Parathyroid adenoma (tissue), 2 donors: ENCODE results near the gene LAMA4.

Experiments
- H2AFZ ChIP-seq: fragments of 300-600 bp; sonication (generic); one replicate; pipeline ENCODE4 v1.7.0; 2017; ENCODE audit warnings: antibody characterized with exemption, mild to moderate bottlenecking
- H3K27ac ChIP-seq: fragments of 300-600 bp; sonication (generic); one replicate; pipeline ENCODE4 v1.7.0; 2017
- H3K27me3 ChIP-seq: fragments of 300-600 bp; sonication (generic); one replicate; pipeline ENCODE4 v1.7.0; 2017; ENCODE audit warnings: low read length; ENCODE audit not compliant: control insufficient read depth, insufficient read depth
- H3K36me3 ChIP-seq: fragments of 300-600 bp; sonication (generic); one replicate; pipeline ENCODE4 v1.7.0; 2017; ENCODE audit warnings: low read length; ENCODE audit not compliant: control insufficient read depth, insufficient read depth
- H3K4me1 ChIP-seq: fragments of 300-600 bp; sonication (generic); one replicate; pipeline ENCODE4 v1.7.0; 2017; ENCODE audit warnings: control low read depth
- H3K4me2 ChIP-seq: fragments of 300-600 bp; sonication (generic); one replicate; pipeline ENCODE4 v1.7.0; 2017; ENCODE audit warnings: low read length
- H3K4me3 ChIP-seq: fragments of 300-600 bp; sonication (generic); one replicate; pipeline ENCODE4 v1.7.0; 2017; ENCODE audit warnings: low read depth, low read length
- H3K79me2 ChIP-seq: fragments of 300-600 bp; sonication (generic); one replicate; pipeline ENCODE4 v1.7.0; 2017; ENCODE audit warnings: control low read depth
- H3K9ac ChIP-seq: fragments of 300-600 bp; sonication (generic); one replicate; pipeline ENCODE4 v1.7.0; 2017; ENCODE audit warnings: mild to moderate bottlenecking
- H3K9me3 ChIP-seq: fragments of 300-600 bp; sonication (generic); one replicate; pipeline ENCODE4 v1.7.0; 2017; ENCODE audit warnings: low read length; ENCODE audit not compliant: control insufficient read depth
- TF ChIP-seq, protein P1 (sequence below): fragments of 300-600 bp; sonication (generic); IDR thresholded peaks from one replicate; pipeline ENCODE4 v1.7.0; 2017; ENCODE audit warnings: antibody characterized with exemption, mild to moderate bottlenecking
- donor health status: primary hyperparathyroidism.

Gene LAMA4

DNA sequence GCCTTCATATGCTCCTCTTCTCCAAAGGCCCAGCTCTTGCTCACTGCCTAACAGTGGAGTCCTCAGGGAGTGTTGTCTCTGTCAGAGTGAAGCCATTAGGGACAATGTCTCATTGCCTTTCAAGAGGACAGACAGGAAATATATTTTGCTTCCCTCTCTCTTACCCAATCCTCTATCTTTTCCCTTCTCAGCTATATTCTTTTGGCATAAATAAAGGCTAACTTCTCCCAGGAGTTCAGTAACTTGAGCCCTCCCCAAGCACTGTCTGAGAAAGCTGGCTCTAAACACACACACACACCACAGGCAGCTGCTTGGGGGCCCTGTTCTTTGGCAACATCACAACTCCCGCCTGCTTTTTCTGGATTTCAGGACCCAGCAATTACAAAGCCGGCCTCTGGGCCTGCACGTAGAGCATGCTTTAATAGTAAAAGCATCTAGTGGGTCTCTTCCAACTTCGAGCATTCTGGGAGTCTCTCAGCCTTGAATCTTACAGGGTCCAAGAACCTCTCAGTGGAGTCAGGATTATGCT lies 34.7 kb upstream of the LAMA4 start:
- H3K27ac ChIP-seq: no peak overlapping the region
- TF ChIP-seq, protein P1, sequence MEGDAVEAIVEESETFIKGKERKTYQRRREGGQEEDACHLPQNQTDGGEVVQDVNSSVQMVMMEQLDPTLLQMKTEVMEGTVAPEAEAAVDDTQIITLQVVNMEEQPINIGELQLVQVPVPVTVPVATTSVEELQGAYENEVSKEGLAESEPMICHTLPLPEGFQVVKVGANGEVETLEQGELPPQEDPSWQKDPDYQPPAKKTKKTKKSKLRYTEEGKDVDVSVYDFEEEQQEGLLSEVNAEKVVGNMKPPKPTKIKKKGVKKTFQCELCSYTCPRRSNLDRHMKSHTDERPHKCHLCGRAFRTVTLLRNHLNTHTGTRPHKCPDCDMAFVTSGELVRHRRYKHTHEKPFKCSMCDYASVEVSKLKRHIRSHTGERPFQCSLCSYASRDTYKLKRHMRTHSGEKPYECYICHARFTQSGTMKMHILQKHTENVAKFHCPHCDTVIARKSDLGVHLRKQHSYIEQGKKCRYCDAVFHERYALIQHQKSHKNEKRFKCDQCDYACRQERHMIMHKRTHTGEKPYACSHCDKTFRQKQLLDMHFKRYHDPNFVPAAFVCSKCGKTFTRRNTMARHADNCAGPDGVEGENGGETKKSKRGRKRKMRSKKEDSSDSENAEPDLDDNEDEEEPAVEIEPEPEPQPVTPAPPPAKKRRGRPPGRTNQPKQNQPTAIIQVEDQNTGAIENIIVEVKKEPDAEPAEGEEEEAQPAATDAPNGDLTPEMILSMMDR: no peak

DNA sequence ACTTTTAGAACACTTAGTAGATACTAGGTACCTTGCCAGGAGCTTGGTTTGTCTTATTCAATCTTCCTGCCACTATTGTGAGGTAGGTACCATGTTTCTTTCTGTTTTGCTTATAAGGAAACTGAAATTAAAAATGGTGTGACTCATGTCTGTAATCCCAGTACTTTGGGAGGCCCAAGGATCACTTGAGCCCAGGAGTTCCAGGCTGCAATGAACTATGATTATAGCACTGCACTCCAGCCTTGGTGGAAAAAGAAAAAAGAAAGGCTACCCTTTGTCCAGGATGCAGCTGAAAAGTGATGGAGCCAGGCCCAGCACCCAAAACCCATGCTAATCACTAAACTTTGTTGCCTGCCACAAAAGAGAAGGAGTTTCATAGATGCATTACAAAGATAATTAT lies 34.1 kb upstream of the LAMA4 start:
- no peak overlapping the region for H3K9ac ChIP-seq
- H3K4me2 ChIP-seq: no peak overlapping the region
- no peak overlapping the region for H3K27ac ChIP-seq
- H3K36me3 ChIP-seq: no peaks in the 10 kb centered on the region
- no peaks in the 10 kb centered on the region for H3K79me2 ChIP-seq
- TF ChIP-seq, protein P1: no peak
- H3K4me3 ChIP-seq: no peak overlapping the region
- no peaks in the 10 kb centered on the region for H3K4me1 ChIP-seq
- H2AFZ ChIP-seq: no peak overlapping the region
- no peaks in the 10 kb centered on the region for H3K27me3 ChIP-seq
- no peaks in the 10 kb centered on the region for H3K9me3 ChIP-seq

More for the DNA sequence above, 34.7 kb upstream of the LAMA4 start:
- Histone ChIP-seq H3K9ac (no peak overlapping the region), H3K9me3 (no peaks in the 10 kb centered on the region), H3K36me3 (no peaks in the 10 kb centered on the region), H3K4me1 (no peaks in the 10 kb centered on the region), H3K4me3 (no peak overlapping the region), H3K4me2 (no peak overlapping the region), H3K27me3 (no peaks in the 10 kb centered on the region), H2AFZ (no peak overlapping the region), H3K79me2 (no peaks in the 10 kb centered on the region)

DNA sequence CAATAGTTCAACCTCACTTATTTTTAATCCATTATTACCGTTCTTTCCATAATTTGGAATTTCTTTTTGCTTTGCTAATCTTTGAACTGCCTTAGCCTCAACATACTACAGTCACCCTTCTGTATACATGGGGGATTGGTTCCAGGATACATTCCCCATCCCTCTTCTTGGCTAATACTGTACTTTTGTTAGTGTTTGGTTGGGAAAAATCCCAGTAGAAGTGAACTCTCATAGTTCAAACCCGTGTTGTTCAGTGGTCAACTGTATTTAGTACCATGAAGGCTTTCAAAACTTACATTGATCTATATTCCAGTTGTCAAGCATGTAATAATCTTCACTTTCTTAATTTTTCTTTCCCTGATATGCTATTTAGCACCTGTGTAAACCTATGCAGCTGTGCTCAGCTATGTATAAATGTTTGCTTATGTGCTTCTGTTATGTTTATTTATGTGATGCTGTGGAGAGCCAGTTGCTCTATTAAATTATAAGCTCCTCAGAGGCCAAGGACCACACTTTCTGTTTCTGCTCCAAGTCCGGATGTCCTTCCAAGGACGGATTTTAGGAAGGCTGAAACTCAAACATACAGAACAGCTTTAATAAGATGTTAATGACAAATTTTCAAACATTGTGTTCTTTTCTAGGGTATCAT lies 33.3 kb upstream of the LAMA4 start:
- no peak overlapping the region for H2AFZ ChIP-seq
- no peak overlapping the region for H3K4me3 ChIP-seq
- TF ChIP-seq, protein P1: no peak
- H3K79me2 ChIP-seq: no peaks in the 10 kb centered on the region
- H3K27me3 ChIP-seq: no peaks in the 10 kb centered on the region
- H3K9ac ChIP-seq: no peak overlapping the region
- no peak overlapping the region for H3K4me2 ChIP-seq
- H3K27ac ChIP-seq: no peak overlapping the region
- no peaks in the 10 kb centered on the region for H3K4me1 ChIP-seq
- H3K36me3 ChIP-seq: no peaks in the 10 kb centered on the region
- no peaks in the 10 kb centered on the region for H3K9me3 ChIP-seq

DNA sequence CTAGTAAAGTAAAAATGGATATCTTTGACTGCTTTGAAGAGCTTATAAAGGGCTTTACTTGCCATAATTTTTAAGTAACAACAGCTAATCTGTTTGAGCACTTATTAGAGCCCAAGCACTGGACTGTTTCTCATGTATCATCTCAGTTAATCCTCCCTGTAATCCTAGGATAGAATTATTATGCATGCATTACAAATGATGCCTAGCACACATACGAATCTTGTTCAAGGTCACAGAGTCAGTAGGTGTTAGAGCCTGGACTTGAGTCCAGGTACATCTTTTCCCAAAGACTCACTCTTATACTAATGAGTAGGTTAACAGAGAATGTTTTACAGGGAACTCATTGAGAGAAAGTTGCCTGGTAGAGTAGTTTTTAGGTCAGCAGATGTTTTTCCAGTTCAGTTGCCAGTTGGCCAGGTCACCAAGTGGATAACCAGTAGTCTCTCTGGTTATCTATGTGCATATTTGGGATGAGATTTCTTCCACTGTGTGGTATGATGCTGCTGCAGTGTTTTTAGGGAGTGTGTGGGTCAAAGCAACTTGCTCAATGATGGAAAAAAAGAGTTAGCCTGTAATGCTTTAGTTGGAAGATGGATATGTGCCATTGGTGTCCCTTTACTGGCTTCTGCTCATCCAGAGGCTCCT lies 32.3 kb upstream of the LAMA4 start:
- Histone ChIP-seq H3K4me2 (no peak overlapping the region), H2AFZ (no peak overlapping the region), H3K4me1 (no peaks in the 10 kb centered on the region), H3K79me2 (no peaks in the 10 kb centered on the region), H3K36me3 (no peaks in the 10 kb centered on the region), H3K9ac (no peak overlapping the region), H3K9me3 (no peaks in the 10 kb centered on the region), H3K27me3 (no peaks in the 10 kb centered on the region), H3K27ac (no peak overlapping the region), H3K4me3 (no peak overlapping the region)
- TF ChIP-seq, protein P1: no peak
